Activated CD8-positive, alpha-beta T cell treated with anti-CD3 and anti-CD28 coated beads for 36 hours (primary cell): Measurements from ENCODE around the gene PHC2. TPM values are rescaled to one million over a fixed set of nuclear protein-coding genes. Genes with fewer than 3 reads are reported as not detected.

Source experiments
- ATAC-seq: fragments of 200-7000 bp; cut with Tn5 transposase; one replicate; pipeline ENCODE4 v1.10.0; 2021; ENCODE audit warnings: mild to moderate bottlenecking, moderate library complexity
- CTCF ChIA-PET: fragments of 350-600 bp; sonication (Branson Sonifier 250); formaldehyde crosslinking; loops from one replicate; lab custom pipeline; 2021; ENCODE audit warnings: antibody characterized with exemption; lab: Charles Lee
- POLR2A ChIA-PET: fragments of 350-600 bp; sonication (Branson Sonifier 250); formaldehyde crosslinking; loops from one replicate; lab custom pipeline; 2021; ENCODE audit warnings: antibody characterized with exemption; lab: Charles Lee
- DNase-seq: peaks from one replicate; pipeline ENCODE4 v3.0.0-alpha.2; 2020
- H3K27ac Mint-ChIP-seq: one replicate; pipeline ENCODE4 v1.8.0; 2021; ENCODE audit warnings: mild to moderate bottlenecking, mixed read lengths
- H3K27me3 Mint-ChIP-seq: one replicate; pipeline ENCODE4 v1.8.0; 2021; ENCODE audit warnings: mixed read lengths
- H3K36me3 Mint-ChIP-seq: one replicate; pipeline ENCODE4 v1.8.0; 2021; ENCODE audit warnings: low read depth, mixed read lengths
- H3K4me1 Mint-ChIP-seq: one replicate; pipeline ENCODE4 v1.8.0; 2021; ENCODE audit warnings: low read depth, mixed read lengths
- H3K4me3 Mint-ChIP-seq: one replicate; pipeline ENCODE4 v1.8.0; 2021; ENCODE audit warnings: mild to moderate bottlenecking, moderate library complexity, mixed read lengths
- H3K9me3 Mint-ChIP-seq: one replicate; pipeline ENCODE4 v1.8.0; 2021; ENCODE audit warnings: mixed read lengths
- intact Hi-C: fragments of 100-400 bp; cut with micrococcal nuclease; formaldehyde crosslinking; loops from one replicate; pipeline ENCODE4 v1.10.0; 2022
- total RNA-seq, 2 experiments: library from RNA; stranded (reverse); gene quantifications; one replicate each; pipeline ENCODE4 v1.2.3, GENCODE V29; 2021
- TF ChIP-seq, protein P1 (sequence below): fragments of 200-600 bp; IDR thresholded peaks from one replicate; pipeline ENCODE4 v1.8.0; 2022; ENCODE audit warnings: antibody characterized with exemption, mild to moderate bottlenecking

The PHC2 gene
- total RNA-seq, 2 experiments from 2014 or later, result 26.0 to 28.0 TPM

- no peaks in the 10 kb centered on the region for H3K27me3 Mint-ChIP-seq
- ATAC-seq (peak; percentile 75), DNase-seq (peak; percentile 76)
- no peaks in the 10 kb centered on the region for H3K9me3 Mint-ChIP-seq
- CTCF ChIA-PET, result interaction anchor here (0.6 to 2.9 kb wide), 23 partner anchors 9 to 898 kb away, joined by 3 to 17 read pairs (median 3); no protein-coding TSS in a partner anchor
- no peak overlapping the region for H3K27ac Mint-ChIP-seq
- intact Hi-C loops, result loop anchor here (5.0 kb wide), 1 partner anchor 174 kb away; the partner anchor contains the start of gene ZSCAN20
- no peak overlapping the region for H3K4me3 Mint-ChIP-seq
- POLR2A ChIA-PET, result interaction anchor here (0.9 kb wide), 1 partner anchor 39 kb away, joined by 3 read pairs; no protein-coding TSS in a partner anchor
- TF ChIP-seq, protein P1, sequence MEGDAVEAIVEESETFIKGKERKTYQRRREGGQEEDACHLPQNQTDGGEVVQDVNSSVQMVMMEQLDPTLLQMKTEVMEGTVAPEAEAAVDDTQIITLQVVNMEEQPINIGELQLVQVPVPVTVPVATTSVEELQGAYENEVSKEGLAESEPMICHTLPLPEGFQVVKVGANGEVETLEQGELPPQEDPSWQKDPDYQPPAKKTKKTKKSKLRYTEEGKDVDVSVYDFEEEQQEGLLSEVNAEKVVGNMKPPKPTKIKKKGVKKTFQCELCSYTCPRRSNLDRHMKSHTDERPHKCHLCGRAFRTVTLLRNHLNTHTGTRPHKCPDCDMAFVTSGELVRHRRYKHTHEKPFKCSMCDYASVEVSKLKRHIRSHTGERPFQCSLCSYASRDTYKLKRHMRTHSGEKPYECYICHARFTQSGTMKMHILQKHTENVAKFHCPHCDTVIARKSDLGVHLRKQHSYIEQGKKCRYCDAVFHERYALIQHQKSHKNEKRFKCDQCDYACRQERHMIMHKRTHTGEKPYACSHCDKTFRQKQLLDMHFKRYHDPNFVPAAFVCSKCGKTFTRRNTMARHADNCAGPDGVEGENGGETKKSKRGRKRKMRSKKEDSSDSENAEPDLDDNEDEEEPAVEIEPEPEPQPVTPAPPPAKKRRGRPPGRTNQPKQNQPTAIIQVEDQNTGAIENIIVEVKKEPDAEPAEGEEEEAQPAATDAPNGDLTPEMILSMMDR, result peak; percentile 92
- H3K36me3 Mint-ChIP-seq, result peaks cover 9% of the 10 kb centered on the region
- H3K4me1 Mint-ChIP-seq, result peaks cover 19% of the 10 kb centered on the region
Observed at GRCh38 chr1:33298623-33299277, 132.1 kb downstream of the PHC2 start.

- Mint-ChIP-seq H3K27ac (no peak overlapping the region), H3K9me3 (no peaks in the 10 kb centered on the region), H3K27me3 (no peaks in the 10 kb centered on the region), H3K4me1 (peaks cover 17% of the 10 kb centered on the region), H3K4me3 (no peak overlapping the region), H3K36me3 (peaks cover 9% of the 10 kb centered on the region)
- ATAC-seq (no peak), DNase-seq (no peak)
- ChIA-PET POLR2A (interaction anchor here (0.9 kb wide), 1 partner anchor 38 kb away, joined by 3 read pairs; no protein-coding TSS in a partner anchor), CTCF (interaction anchor here (0.6 to 2.9 kb wide), 30 partner anchors 9 to 898 kb away, joined by 3 to 17 read pairs (median 3); no protein-coding TSS in a partner anchor)
- intact Hi-C loops, result loop anchor here (5.0 kb wide), 1 partner anchor 174 kb away; the partner anchor contains the start of gene ZSCAN20
- TF ChIP-seq, protein P1, result no peak
Observed at GRCh38 chr1:33297911-33298622, 132.8 kb downstream of the PHC2 start.

- ChIA-PET POLR2A (interaction anchor here (1.3 kb wide), 1 partner anchor 52 kb away, joined by 4 read pairs; no protein-coding TSS in a partner anchor), CTCF (interaction anchor here (1.0 to 4.8 kb wide), 19 partner anchors 15 to 315 kb away, joined by 3 to 64 read pairs (median 7); partner anchors contain the start of gene ZSCAN20)
- H3K9me3 Mint-ChIP-seq, result no peaks in the 10 kb centered on the region
- H3K27me3 Mint-ChIP-seq, result no peaks in the 10 kb centered on the region
- H3K4me1 Mint-ChIP-seq, result peaks cover 7% of the 10 kb centered on the region
- H3K4me3 Mint-ChIP-seq, result no peak overlapping the region
- ATAC-seq (no peak), DNase-seq (no peak)
- peaks cover 4% of the 10 kb centered on the region for H3K36me3 Mint-ChIP-seq
- TF ChIP-seq, protein P1, result no peak
- no peak overlapping the region for H3K27ac Mint-ChIP-seq
- intact Hi-C loops, result loop anchor here (5.0 kb wide), 1 partner anchor 175 kb away; the partner anchor contains the start of gene ZSCAN20
Observed at GRCh38 chr1:33296824-33297223, 134.1 kb downstream of the PHC2 start.

DNA sequence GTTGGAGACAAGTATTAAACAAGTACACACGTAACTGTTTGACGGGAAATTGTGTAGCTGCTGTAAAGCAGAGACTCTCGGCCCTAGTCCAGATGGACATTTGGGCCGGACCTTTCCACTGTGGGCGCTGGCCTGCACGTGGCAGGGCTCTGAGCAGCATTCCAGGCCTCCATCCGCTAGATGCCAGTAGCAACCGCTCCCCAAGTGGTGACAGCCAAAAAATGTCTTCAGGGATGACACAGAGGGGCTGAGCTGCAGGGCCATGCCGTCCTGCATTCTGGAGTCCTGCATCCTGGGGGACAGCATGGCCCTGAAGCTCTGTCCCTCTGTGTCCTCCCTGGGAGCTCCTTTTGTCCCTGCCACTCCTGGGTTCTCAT is 134.8 kb downstream of the PHC2 start:
- intact Hi-C loops, result loop anchor here (5.0 kb wide), 1 partner anchor 176 kb away; the partner anchor contains the start of gene ZSCAN20
- ChIA-PET CTCF (interaction anchor here (0.6 to 4.8 kb wide), 51 partner anchors 9 to 644 kb away, joined by 3 to 64 read pairs (median 5); partner anchors contain the start of genes A3GALT2 and ZSCAN20), POLR2A (interaction anchor here (1.3 kb wide), 1 partner anchor 53 kb away, joined by 4 read pairs; no protein-coding TSS in a partner anchor)
- no peak for DNase-seq
- no peak for ATAC-seq
- no peaks in the 10 kb centered on the region for H3K9me3 Mint-ChIP-seq
- peaks cover 7% of the 10 kb centered on the region for H3K4me1 Mint-ChIP-seq
- TF ChIP-seq, protein P1, result no peak
- H3K36me3 Mint-ChIP-seq, result no peaks in the 10 kb centered on the region
- H3K4me3 Mint-ChIP-seq, result no peak overlapping the region
- H3K27me3 Mint-ChIP-seq, result no peaks in the 10 kb centered on the region
- H3K27ac Mint-ChIP-seq, result no peak overlapping the region
